ENCODE measurements around the gene HSBP1L1. TPM values are rescaled to one million over a fixed set of nuclear protein-coding genes. Genes with fewer than 3 reads are reported as not detected.

The HSBP1L1 gene
- total RNA-seq, 1 experiment from 2014 or later, result not detected

GRCh38 chr18:79952996-79953559, 11.4 kb upstream of the HSBP1L1 start:
- Histone ChIP-seq H3K4me1 (ENCODE audit: insufficient read depth, low read length) (no peaks in the 10 kb centered on the region), H2BK5ac (ENCODE audit: insufficient read length, low read length) (no peak overlapping the region), H2BK120ac (ENCODE audit: low read depth, low read length, poor library complexity, severe bottlenecking) (no peak overlapping the region), H2AK5ac (ENCODE audit: insufficient read length, low read length) (no peak overlapping the region), H4K20me1 (ENCODE audit: control insufficient read depth, insufficient read depth, insufficient read length) (no peaks in the 10 kb centered on the region), H3K27ac (ENCODE audit: insufficient read length, low read depth, low read length) (no peak overlapping the region), H2BK15ac (ENCODE audit: low read depth, low read length) (no peak overlapping the region), H3K27me3 (ENCODE audit: insufficient read depth, low read length) (peaks cover 17% of the 10 kb centered on the region), H3K4ac (ENCODE audit: low read depth, low read length) (no peak overlapping the region), H4K8ac (replicated peaks; ENCODE audit: insufficient read length, low read depth, low read length) (no peak overlapping the region), H3K79me1 (ENCODE audit: insufficient read depth, low read depth, low read length, poor library complexity, severe bottlenecking) (no peaks in the 10 kb centered on the region), H3T11ph (ENCODE audit: low read length) (no peak overlapping the region), H3K9ac (ENCODE audit: extremely low read depth, insufficient read length, low read length) (no peak overlapping the region), H2BK12ac (ENCODE audit: insufficient read length, low read depth, low read length) (no peak overlapping the region), H4K5ac (ENCODE audit: insufficient read length, low read depth, low read length) (no peak overlapping the region), H3K79me2 (ENCODE audit: insufficient read depth, low read length) (no peaks in the 10 kb centered on the region), H3K4me2 (ENCODE audit: insufficient read depth, insufficient read length, low read length) (peak overlapping the region; percentile 43), H3K14ac (ENCODE audit: insufficient read depth, low read length) (no peak overlapping the region), H3K9me3 (ENCODE audit: control insufficient read depth, low read depth, low read length) (no peaks in the 10 kb centered on the region), H2AFZ (ENCODE audit: low read length) (no peak overlapping the region), H3K23me2 (ENCODE audit: insufficient read length, low read depth, low read length, poor library complexity, severe bottlenecking) (peaks cover 4% of the 10 kb centered on the region), H4K91ac (ENCODE audit: insufficient read length, low read depth, low read length) (no peak overlapping the region), H3K18ac (ENCODE audit: insufficient read length, low read depth, low read length) (no peak overlapping the region), H2BK20ac (ENCODE audit: low read depth, low read length, poor library complexity, severe bottlenecking) (no peak overlapping the region), H3K23ac (ENCODE audit: insufficient read length, low read depth, low read length) (no peak overlapping the region), H3K56ac (ENCODE audit: insufficient read length, low read depth, low read length) (no peak overlapping the region)
- peak; percentile 65 for DNase-seq
- H3K27ac Mint-ChIP-seq, result no peak overlapping the region
- peak overlapping the region; percentile 34 to 73; a peak in 4 of 5 replicates for H3K4me3 Mint-ChIP-seq
- no CpG with 5 or more reads among the region's 24 CpGs for WGBS (ENCODE audit: extremely low coverage, insufficient read length, low lambda C conversion rate)
- peaks cover 17 to 25% of the 10 kb centered on the region in 2 experiments for H3K4me1 Mint-ChIP-seq
- peaks cover 87% of the 10 kb centered on the region for H3K27me3 Mint-ChIP-seq (ENCODE audit: low read depth)
- peaks cover 0 to 4% (median 0%) of the 10 kb centered on the region in 3 experiments; a peak in 1 of 7 replicates for H3K36me3 Mint-ChIP-seq (ENCODE audit: insufficient read depth in 1 of 3, low read depth in 3 of 3)
- no peak for TF ChIP-seq CTCF (conservative IDR thresholded peaks at IDR 0.05)
- H3K9me3 Mint-ChIP-seq, result no peaks in the 10 kb centered on the region; a peak in 1 of 5 replicates
